HG03565 (cell line): ENCODE measurements around the gene ACER1.
"Not testable (repeated sequence)": the region's sequence is repeated elsewhere in the genome, so short reads cannot be mapped to it uniquely, and the experiment has no call there.

Experiments
- ATAC-seq: cut with Tn5 transposase; IDR thresholded peaks from one replicate; pipeline ENCODE4 v1.9.1; 2021; ENCODE audit warnings: mild to moderate bottlenecking, moderate library complexity; ENCODE audit not compliant: unreplicated experiment

Gene ACER1

DNA sequence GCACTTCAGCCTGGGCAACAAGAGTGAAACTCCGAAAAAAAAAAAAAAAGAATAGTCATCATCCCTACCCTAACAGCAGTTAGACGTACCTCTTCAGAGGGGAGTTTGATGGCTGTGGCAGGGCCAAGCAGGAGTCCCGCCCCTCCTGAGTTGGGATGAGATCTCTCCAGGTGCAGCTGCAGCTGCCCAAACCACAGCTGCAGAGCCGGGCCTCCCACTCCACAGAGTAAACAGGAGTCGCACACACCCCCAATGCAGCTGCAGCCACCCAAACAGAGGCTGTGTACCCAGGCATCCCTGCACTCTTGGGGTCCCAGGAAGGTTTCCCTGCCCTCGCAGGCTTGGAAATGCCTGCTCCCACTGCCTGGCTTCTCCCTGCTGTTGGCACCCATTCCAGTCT lies 36.2 kb downstream of the ACER1 start:
- no peak for ATAC-seq

DNA sequence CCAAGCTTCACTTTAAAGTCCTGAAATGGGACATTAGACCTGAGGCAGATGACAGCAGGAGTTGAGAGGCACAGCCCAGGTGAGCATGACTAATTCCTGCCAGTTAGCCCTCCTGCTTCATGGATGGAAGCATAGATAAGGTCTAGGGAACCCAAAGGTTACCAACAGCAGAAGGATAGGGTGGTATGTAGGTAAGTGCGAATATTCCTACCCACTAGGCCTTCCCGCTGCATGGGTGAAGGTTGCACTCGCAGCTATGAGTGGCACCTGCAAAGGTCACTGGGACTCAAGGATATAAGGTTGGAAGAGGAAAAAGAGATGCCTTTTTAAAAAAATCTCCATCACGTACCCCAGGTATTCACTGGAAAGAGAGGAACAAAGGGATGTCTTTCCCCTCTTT lies 41.4 kb downstream of the ACER1 start:
- ATAC-seq, result no peak

DNA sequence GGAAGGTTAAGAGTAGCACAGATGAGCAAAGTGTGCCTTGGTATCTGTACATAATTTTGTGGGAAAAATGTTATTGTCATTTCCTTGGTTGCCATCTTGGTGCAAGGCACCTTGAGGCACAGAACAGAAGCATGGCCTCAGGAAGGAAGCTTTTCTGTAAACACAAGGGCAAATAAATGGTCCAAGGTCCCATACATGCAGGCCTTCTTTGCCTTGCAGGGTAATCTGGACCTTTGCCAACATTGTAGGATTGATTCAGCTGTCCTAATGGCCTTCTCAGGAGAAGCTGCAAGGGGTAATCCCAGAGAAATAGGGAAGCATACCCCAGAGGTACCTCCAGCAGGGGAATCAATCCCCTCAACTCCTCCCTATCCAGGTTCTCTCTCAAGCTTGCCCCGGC lies 44.7 kb downstream of the ACER1 start:
- ATAC-seq, result no peak

DNA sequence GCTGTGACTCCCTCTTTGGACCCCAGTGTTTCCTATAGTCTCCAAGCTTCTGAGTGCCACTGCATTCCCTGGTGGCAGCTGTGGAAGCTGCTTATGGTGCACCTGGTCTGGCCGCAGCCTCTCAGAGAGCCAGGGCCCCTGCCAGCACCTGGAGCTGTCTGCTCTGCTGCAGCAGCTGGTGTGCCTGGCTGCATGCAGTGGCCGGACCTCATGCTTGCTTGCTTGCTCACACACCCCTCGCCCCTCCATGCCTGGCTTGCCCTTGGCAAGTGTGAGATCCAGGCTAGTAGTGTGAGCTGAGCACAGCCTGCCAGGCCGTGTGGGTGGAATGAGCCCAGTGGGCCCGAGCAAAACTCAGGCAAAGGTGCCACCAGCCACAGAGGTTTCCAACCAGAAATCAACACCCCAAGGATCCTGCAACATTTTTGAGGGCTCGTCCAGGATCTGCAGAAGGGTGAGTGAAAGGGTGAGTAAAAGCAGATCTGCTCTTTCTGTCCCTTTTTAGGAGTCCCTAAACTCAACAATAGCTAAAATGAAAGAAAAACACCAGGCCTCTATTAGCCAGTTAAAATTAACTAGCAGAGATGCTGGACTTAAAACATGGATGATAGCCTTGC lies 46.0 kb downstream of the ACER1 start:
- ATAC-seq, result no peak

DNA sequence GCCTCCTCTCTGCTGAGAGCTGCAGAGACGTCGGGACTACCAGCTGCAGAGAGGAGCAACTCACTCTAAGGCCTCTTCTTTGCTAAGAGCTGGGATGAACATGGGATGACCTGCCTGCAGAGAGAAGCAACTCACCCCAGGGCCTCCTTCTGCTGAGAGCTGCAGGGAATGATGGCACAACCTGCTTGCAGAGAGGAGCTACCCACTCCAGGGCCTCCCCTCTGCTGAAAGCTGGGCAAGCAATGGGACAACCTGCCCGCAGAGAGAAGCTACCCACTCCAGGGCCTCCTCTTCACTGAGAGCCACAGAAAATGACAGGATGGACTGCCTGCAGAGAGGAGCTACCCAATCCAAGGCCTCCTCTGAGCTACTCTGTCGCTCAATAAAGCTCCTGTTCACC lies 46.7 kb downstream of the ACER1 start:
- no peak for ATAC-seq

DNA sequence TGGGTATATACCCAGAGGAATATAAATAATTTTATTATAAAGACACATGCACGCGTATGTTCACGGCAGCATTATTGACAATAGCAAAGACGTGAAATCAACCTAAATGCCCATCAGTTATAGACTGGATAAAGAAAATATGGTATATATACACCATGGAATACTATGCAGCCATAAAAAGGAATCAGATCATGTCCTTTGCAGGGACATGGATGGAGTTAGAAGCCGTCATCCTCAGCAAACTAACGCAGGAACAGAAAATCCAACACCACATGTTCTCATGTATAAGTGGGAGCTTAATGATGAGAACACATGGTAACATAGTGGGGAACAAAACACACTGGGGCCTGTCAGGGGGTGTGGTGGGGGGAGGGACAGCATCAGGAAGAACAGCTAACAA lies 51.0 kb downstream of the ACER1 start:
- not testable (repeated sequence) for ATAC-seq

DNA sequence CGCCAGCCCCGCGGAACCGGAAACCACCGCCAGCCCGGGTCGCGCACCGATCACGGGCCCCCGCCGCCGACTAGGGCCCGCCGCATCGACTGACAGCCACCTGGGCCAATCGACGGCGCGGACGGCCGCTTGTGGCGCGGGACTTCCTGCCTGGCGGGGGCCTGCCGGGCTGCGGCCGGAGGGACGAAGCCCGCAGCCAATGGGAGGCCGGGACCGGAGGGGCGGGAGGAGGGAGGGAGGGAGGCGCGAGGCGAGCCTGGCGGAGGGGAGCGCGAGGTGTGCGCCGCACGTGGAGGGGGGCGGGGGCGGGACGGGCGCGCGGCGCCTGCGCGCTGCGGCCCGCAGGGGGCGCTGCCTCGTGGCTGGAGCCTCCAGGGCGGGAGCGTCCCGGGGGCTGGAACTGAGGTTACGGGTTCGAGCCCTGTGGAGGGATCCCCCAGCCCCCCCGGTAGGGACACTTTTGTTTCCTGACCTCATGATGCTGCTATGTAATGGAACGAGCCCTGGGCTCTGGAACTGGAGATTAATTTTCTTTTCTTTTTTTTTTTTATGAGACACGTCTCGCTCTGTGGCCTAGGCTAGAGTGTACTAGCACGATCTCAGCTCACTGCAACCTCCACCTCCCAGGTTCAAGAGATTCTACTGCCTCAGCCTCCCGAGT lies 53.4 kb downstream of the ACER1 start, which contains the start of gene MLLT1:
Gene MLLT1 (minus strand): TSS at position 45 of the 661 bp plus-strand sequence. CDS start 191 bp downstream, outside the sequence.
- peak; percentile 83 for ATAC-seq

DNA sequence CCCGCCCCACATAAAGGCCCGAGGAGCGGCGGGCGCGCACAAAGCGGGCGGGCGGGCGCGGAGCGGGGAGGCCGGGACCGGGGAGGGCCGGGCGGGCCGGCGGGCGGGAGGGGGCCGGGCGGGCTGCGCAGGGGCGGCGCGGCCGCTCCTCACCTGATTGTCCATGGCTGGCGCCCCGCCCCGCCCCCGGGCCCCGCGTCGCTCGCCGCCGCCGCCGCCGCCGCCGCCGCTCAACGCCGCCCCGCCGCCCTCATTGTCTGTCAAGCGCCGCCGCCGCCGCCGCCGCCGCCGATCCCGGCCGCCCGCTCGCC lies 53.8 kb downstream of the ACER1 start:
- peak; percentile 5 for ATAC-seq

DNA sequence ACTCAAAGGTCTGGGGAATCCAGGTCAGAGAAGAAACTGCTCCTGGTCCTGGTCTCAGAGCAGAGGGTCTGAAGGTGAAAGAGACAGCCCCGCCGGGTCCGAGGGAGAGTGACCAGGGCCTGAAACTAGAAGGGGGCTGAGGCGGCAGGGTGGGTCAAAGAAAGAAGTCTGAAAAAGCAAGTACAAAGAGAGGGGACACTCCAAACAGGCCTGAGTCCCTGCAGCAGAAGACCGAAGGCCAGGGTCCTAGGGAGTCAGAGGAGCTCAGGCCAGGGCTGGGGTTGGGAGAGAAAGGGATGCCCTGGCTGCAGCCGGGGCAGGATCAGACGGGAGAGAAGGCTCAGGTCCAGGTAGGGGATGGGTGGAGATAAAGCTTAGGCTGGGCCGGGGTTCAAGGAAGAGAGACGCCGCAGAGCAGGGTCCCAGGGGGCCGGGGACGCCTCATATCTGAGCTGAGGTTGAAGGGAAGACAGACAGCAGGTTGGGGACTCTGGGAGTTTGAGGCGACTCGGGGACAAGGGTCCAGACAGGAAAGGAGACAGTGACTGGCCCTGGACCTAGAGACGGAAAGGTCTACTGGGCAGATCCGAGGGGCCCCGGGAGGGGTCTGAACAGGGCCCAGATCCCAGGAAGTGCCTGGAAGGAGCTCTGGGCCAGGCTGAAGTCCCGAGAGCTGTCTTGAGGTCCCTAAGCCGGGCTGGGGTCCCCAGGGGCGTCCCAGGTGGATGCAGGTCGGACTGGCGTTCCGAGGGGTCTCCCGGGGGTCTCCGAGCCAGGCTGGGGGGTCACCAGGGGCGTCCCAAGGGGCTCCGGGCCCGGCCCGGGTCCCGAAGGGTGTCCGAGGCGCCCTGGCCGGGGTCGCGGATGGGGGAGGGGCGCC lies 54.4 kb downstream of the ACER1 start:
- no peak for ATAC-seq

DNA sequence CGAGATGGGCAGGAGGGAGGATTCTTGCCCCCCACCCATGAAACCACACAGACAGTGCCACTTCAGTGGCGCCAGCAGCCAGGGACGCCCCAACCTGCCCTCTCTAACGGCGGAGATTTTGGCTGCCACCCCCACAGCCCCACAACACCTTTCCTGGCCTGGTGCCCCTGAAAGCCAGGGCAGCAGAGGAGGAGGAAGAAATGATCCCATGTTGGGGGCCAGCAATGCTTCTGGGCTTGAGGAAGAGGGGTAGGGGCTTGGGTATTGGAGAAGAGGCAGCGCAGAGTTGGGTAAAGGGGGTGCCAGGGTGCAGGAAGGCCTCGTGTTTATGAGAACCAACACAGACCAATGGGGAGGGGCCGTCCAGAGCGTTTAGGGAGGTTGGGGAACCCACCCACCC lies 55.4 kb downstream of the ACER1 start:
- no peak for ATAC-seq

DNA sequence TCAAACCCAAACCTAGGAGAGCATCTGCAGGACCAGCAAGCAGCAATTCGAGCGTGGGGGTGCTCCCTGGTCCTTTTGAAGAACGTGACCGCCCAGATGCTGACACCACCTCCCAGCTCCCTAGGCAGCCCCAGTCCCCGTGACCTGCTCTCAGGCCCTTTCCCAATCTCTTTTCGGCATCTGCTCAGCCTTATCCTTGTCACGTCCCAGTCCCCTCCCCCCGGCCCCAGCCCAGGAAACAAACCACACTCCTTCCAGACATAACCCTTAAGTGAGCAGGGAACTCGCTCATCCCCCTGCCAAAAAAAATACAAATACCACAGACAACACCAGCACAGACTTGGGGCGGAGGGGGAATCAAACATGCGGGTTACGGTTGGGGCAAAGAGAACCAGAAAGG lies 57.0 kb downstream of the ACER1 start:
- no peak for ATAC-seq

DNA sequence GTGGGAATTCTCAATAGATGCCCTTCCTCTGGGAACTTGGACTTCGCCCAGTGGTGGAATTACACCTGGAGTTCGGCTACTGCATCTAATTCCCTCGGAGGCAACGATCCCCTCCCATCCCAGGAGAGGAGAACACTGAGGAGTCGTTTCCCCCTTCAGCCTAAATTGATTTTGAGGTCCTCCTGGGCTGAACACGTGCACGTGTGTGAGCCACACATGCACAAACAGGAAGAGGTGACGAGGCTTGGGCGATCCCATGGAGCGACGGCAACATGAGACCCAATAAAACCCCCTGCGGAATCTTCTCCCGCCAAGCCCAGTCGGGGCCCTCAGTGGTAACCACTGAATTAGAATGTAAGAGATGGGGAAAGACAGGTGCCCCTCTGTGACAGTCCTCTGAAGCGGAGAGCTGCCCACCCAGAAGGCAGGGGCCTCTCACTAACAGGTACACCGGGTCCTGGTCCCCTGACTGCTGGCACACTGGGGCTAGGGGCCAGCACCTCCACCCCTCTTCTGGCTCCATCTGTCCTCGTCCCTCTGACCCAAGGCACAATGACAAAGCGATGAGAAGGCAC lies 58.2 kb downstream of the ACER1 start:
- ATAC-seq, result no peak

DNA sequence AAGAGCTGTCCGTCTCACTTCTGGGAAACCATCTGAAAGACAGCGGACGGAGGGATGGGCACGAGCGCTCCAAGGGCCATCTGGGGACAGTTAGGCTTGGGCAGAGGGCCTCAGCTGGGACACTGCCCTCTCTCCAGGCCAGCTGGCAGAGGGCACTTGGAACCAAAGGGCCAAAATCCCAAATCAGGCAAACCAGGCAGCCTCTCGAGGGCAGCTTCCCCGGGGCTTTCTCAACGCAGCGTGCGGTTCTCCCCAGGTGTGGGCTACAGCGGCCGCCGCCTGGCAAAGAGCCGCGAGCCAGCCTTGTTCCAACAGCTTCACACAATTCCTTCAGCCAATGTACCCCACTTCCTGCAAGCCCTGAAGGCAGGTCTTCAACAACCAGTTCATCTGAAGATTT lies 58.7 kb downstream of the ACER1 start:
- no peak for ATAC-seq

DNA sequence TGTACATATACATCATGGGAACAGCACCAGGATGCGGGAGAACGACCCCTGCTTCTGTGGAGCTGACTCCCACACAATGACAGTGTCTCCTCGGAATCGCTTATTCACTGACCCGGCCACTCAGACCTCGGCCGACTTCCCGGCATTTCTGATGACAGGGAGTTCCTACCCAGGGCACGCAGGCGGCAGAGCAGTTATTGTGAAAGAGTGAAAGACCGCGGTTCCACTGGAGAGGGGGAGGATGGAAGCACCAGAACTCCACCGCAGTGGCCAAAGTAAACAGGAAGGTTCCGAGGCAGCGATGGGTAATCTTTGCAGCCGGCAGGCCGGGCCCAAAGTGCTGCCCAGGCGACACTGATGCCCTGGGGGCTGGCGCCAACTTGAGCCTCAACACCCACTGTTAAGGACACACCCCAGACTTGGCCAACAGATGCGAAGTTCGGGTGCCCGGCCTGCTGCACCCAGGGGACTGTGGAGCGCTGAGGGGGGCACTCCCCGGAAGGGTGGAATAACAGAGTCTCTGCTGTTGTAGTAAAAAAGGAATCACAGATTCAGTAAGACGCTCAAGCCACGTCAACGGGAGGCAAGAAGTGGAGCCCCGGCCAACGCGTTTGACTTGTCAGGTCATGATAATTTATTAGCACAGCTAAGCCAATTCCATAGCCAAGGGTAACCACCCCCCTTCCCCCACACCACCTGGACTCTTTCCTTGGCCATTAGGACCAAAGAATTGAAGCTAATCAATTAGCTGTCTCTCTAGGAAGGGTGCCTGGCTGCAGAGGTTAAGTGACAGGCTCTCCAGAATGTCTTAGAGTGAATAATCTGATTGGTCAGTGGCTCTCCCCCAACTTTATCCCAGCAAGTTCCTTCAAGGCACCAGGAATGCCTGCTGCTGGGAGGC lies 59.5 kb downstream of the ACER1 start:
- ATAC-seq, result no peak

DNA sequence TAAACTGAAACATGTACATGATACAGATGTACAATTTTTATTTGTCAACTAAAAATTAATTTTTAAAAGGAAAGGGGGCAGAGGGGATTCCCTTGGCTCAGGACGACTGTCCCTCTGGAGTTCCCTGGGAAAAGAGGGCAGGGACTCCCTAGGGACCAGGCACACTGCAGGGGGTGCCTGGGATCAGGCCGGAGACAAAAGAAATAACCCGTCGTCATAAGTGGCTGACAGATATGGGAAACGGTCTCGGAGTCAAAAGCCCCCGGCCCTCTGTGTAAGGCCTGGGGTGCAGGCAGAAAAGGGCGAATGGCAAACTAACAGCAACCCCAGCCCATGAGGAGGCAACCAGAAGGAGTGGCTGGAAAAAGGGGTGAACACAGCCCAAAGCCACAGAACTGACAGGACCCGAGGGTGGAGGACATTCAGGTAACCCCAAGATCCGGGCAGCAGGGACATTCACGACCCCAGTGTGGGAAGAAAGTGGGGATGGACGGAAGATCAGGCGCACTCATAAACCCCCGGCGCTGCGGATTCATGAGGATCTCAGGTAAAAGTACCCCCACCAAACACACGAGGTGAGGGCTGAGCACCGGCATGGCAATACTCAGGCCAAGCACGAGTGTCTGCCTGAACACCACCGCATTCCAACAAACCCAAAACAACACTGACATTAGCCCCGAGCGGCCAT lies 60.4 kb downstream of the ACER1 start:
- no peak for ATAC-seq

DNA sequence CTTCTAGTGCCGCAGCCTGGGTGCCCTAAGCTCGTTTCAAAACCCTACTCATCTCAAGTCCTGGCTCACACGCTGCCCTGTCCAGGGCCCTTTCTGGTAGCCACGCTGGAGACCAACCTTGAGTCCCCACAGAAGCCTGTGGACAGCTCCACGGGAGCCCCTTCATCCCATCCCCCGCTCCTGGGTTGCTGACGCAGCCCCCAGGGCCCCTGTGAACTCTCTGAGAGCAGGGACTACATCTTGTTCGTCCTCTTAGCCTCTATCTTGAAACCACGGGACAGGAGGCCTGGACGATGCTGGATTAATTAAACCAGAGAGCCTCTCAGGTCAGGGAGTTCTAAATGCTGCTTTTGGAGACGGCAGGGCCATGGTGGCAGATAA lies 61.0 kb downstream of the ACER1 start:
- no peak for ATAC-seq

DNA sequence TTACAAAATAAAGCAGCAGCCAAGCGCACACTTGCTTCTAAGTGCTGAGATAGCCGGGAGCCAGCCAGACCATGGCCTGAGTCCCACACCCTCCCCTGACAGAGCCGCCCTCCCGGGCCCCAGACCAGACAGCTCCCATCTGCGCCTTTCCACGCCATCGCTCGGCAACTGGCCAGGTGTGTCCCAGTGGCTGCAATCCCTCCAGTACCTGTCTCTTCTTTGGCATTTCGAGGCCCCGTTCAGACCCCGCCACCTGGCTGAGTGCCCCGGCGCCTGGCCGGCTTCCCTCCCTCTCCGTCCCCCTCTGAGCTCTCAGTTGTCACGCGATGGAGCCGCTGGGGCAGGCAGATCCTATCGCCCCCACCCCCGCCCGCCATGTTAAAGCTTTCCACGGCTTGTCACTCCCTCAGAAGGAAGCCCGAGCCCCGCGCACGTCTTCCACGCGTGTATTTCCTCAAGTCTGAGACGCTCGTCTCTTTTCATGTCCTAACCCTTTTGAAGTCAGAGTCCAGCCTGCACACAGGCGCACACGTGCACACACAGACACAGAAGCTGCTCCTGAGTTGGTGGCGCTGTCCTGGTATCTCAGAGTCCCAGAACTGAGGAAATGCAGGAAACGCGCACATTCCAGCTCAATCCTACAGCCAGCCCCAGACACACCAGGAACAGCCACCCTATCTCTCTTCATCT lies 61.5 kb downstream of the ACER1 start:
- no peak for ATAC-seq

DNA sequence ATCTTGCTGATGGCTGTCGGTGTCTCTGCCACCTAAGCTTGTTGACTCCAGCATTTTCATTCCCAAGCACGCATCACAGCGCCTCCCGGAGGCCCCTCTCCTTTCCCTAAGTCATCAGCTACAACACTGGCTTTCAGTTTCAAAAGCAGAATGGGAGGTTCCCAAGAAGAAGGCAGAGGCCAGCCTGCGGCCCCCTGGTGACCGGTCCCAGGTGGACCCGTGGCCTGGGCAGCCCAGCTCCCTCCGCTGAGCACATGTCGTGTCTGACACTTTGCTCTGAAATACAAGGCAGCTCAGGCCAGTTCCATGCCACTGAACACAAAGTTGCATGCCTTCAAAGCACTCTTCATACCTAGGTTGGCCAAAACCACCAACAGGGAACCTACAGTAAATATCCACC lies 62.2 kb downstream of the ACER1 start:
- no peak for ATAC-seq

DNA sequence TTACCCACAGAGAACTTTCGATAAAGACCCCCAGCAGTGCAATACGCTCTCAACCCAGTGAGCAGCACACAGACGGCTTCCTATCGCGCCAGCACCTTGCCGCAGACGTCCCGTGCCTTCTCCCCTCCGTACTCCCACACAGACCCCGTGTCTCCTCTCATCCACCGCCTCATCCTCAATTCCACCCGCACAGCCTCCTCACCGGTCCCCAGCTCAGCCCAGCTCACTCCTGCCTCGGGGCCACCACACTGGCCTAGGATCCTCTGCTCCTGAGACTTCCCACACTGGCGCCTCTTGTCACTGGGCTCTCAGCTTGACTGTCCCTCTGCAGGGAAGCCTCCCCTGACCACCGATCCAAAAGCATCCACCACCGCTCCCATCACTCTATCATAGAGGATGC lies 62.6 kb downstream of the ACER1 start:
- no peak for ATAC-seq
